GM12878 (cell line): ENCODE results near the gene SLC25A30. TPM values are rescaled to one million over a fixed set of nuclear protein-coding genes. Genes with fewer than 3 reads are reported as not detected.

ENCODE experiments used
- CBFB ChIP-seq: IDR thresholded peaks from 2 replicates; pipeline ENCODE4 v1.6.1; 2016; ENCODE audit warnings: antibody characterized with exemption, low read depth
- CBX5 ChIP-seq: sonication (generic); IDR thresholded peaks from 2 replicates; pipeline ENCODE4 v1.6.1; 2016; ENCODE audit warnings: low read depth, moderate library complexity, mild to moderate bottlenecking, inconsistent platforms
- CHD4 ChIP-seq: fragments of 200-600 bp; sonication (generic); IDR thresholded peaks from 2 replicates; pipeline ENCODE4 v1.6.1; 2016; ENCODE audit warnings: mild to moderate bottlenecking
- CREB1 ChIP-seq: IDR thresholded peaks from 2 replicates; pipeline ENCODE4 v1.6.1; 2012; ENCODE audit warnings: low read depth, mild to moderate bottlenecking, inconsistent platforms
- HDGF ChIP-seq: fragments of 450-650 bp; IDR thresholded peaks from 2 replicates; pipeline ENCODE4 v1.6.1; 2016; ENCODE audit warnings: antibody characterized with exemption
- NFIC ChIP-seq: IDR thresholded peaks from 2 replicates; pipeline ENCODE4 v1.6.1; 2012; ENCODE audit warnings: low read depth, mild to moderate bottlenecking, inconsistent platforms, low read length, moderate library complexity
- NFXL1 ChIP-seq: fragments of 450-650 bp; IDR thresholded peaks from 2 replicates; pipeline ENCODE4 v1.6.1; 2017; ENCODE audit warnings: antibody characterized with exemption, mild to moderate bottlenecking, borderline replicate concordance
- NR2F1 ChIP-seq: fragments of 450-650 bp; conservative IDR thresholded peaks from 2 replicates; pipeline ENCODE4 v1.6.1; 2017; ENCODE audit warnings: mild to moderate bottlenecking
- NRF1 ChIP-seq: conservative IDR thresholded peaks from 2 replicates; pipeline ENCODE4 v1.6.1; 2011; ENCODE audit warnings: mild to moderate bottlenecking, low read depth, low read length, improper control_type of control experiment
- PAX8 ChIP-seq: fragments of 450-650 bp; IDR thresholded peaks from 2 replicates; pipeline ENCODE4 v1.6.1; 2017; ENCODE audit warnings: mild to moderate bottlenecking, moderate library complexity
- PRDM15 ChIP-seq: fragments of 450-650 bp; formaldehyde crosslinking; IDR thresholded peaks from 2 replicates; pipeline ENCODE4 v1.4.0; 2020; ENCODE audit warnings: mild to moderate bottlenecking, moderate library complexity
- SMAD5 ChIP-seq: IDR thresholded peaks from 2 replicates; pipeline ENCODE4 v1.6.1; 2016; ENCODE audit warnings: antibody characterized with exemption, low read depth
- SMC3 ChIP-seq: IDR thresholded peaks from 2 replicates; pipeline ENCODE4 v1.6.1; 2011; ENCODE audit warnings: low read length, improper control_type of control experiment, borderline replicate concordance
- SPI1 ChIP-seq: IDR thresholded peaks from 2 replicates; pipeline ENCODE4 v1.6.1; 2011; ENCODE audit warnings: low read depth, mild to moderate bottlenecking, low read length, moderate library complexity, borderline replicate concordance; ENCODE audit not compliant: insufficient read depth
- TARDBP ChIP-seq: IDR thresholded peaks from 2 replicates; pipeline ENCODE4 v1.6.1; 2016; ENCODE audit warnings: borderline replicate concordance
- TBL1XR1 ChIP-seq: IDR thresholded peaks from 2 replicates; pipeline ENCODE4 v1.6.1; 2012; ENCODE audit warnings: low read depth, low read length, improper control_type of control experiment
- YBX1 ChIP-seq: fragments of 450-650 bp; IDR thresholded peaks from 2 replicates; pipeline ENCODE4 v1.6.1; 2016; ENCODE audit warnings: antibody characterized with exemption
- ZNF217 ChIP-seq: fragments of 450-650 bp; IDR thresholded peaks from 2 replicates; pipeline ENCODE4 v1.6.1; 2017; ENCODE audit warnings: antibody characterized with exemption, mild to moderate bottlenecking
- ZNF274 ChIP-seq: IDR thresholded peaks from one replicate; pipeline ENCODE4 v1.8.0; 2011; ENCODE audit not compliant: insufficient read length, insufficient read depth
- ZNF592 ChIP-seq: fragments of 450-650 bp; IDR thresholded peaks from 2 replicates; pipeline ENCODE4 v1.6.1; 2017; ENCODE audit warnings: mild to moderate bottlenecking, moderate library complexity
- polyA plus RNA-seq, 11 experiments: library from polyadenylated mRNA; depleted of rRNA in 4 of 11; unstranded in 6 of 11; stranded (reverse) in 5 of 11; fragments of >200 nt; fragmentation: Nextera tagmentation in 4 of 11; fragmentation: Illumina TruSeq in 1 of 11; extraction: Ambion mirVana in 4 of 11; extraction: Trizol in 1 of 11; gene quantifications; 1 replicate in 1 of 11; 2 replicates in 10 of 11; pipeline versions ENCODE4 v1.2.1 to v1.2.3, GENCODE V29; 2011 to 2016; ENCODE audit warnings: inconsistent platforms in 2 of 11, missing spikeins in 2 of 11, low read depth in 1 of 11
- total RNA-seq, 4 experiments: library from RNA; depleted of rRNA in 3 of 4; stranded (reverse); fragments of >200 nt in 3 of 4; fragmentation: Illumina TruSeq in 1 of 4; extraction: Trizol in 1 of 4; gene quantifications; 2 replicates each; pipeline versions ENCODE4 v1.2.1 to v1.2.3, GENCODE V29; 2013 to 2021
- TF ChIP-seq, protein P1 (sequence below): IDR thresholded peaks from 2 replicates; pipeline ENCODE4 v1.6.1; 2012; ENCODE audit warnings: improper control_type of control experiment, low read depth, low read length; ENCODE audit not compliant: insufficient replicate concordance

Gene SLC25A30
- total and polyA plus RNA-seq, 10 of the 15 experiments (the other 5 are each of a cell fraction or from before 2014, with no cell fraction given): 2.4 to 18.0 (median 8.9) TPM

DNA sequence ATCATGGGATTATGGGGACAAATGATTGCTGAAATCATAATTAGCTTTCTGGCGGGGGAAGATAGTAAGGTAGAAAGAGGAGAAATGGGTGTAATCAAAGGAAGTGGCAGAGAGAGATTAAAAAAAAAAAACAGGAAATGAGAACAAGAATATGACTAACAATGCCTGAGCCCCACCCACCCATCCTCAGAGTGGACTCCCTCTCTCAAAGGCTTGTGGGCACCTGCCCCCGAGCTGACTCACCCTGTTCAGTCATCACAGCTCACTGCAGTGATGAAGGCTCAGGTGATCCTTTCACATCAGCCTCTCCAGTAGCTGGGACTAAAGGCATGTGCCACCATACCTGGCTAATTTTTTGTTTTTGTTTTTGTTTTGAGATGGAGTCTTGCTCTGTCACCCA lies 50.8 kb downstream of the SLC25A30 start (continued):
- TF ChIP-seq PRDM15 (CRISPR knock-in tag) (no peak), NFIC (peak; percentile 63; the same call in 1 of the 2 replicates), TBL1XR1 (no peak), ZNF217 (no peak), SMC3 (no peak), CREB1 (no peak), HDGF (peak; percentile 86; the same call in 1 of the 2 replicates), TARDBP (no peak), YBX1 (no peak), CBFB (no peak), PAX8 (no peak), SMAD5 (no peak), NFXL1 (no peak), CBX5 (no peak), CHD4 (no peak), ZNF274 (no peak), NRF1 (no peak), SPI1 (peak; percentile 94), ZNF592 (no peak), NR2F1 (no peak)
- TF ChIP-seq, protein P1, sequence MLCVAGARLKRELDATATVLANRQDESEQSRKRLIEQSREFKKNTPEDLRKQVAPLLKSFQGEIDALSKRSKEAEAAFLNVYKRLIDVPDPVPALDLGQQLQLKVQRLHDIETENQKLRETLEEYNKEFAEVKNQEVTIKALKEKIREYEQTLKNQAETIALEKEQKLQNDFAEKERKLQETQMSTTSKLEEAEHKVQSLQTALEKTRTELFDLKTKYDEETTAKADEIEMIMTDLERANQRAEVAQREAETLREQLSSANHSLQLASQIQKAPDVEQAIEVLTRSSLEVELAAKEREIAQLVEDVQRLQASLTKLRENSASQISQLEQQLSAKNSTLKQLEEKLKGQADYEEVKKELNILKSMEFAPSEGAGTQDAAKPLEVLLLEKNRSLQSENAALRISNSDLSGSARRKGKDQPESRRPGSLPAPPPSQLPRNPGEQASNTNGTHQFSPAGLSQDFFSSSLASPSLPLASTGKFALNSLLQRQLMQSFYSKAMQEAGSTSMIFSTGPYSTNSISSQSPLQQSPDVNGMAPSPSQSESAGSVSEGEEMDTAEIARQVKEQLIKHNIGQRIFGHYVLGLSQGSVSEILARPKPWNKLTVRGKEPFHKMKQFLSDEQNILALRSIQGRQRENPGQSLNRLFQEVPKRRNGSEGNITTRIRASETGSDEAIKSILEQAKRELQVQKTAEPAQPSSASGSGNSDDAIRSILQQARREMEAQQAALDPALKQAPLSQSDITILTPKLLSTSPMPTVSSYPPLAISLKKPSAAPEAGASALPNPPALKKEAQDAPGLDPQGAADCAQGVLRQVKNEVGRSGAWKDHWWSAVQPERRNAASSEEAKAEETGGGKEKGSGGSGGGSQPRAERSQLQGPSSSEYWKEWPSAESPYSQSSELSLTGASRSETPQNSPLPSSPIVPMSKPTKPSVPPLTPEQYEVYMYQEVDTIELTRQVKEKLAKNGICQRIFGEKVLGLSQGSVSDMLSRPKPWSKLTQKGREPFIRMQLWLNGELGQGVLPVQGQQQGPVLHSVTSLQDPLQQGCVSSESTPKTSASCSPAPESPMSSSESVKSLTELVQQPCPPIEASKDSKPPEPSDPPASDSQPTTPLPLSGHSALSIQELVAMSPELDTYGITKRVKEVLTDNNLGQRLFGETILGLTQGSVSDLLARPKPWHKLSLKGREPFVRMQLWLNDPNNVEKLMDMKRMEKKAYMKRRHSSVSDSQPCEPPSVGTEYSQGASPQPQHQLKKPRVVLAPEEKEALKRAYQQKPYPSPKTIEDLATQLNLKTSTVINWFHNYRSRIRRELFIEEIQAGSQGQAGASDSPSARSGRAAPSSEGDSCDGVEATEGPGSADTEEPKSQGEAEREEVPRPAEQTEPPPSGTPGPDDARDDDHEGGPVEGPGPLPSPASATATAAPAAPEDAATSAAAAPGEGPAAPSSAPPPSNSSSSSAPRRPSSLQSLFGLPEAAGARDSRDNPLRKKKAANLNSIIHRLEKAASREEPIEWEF: no peak
